NCI-H510A treated with DMSO at 0.1 percent for 48 hours (cell line): ENCODE measurements around the gene PEX5L.

Experiments used
- DNase-seq: peaks from one replicate; lab custom pipeline; 2025; lab: John Stamatoyannopoulos, UW

PEX5L gene

GRCh38 chr3:179887295-179887943, 149.3 kb downstream of the PEX5L start:
- no peak for DNase-seq

GRCh38 chr3:179885950-179886349, 150.8 kb downstream of the PEX5L start:
- no peak for DNase-seq

GRCh38 chr3:179884136-179884535, 152.6 kb downstream of the PEX5L start:
- DNase-seq: no peak

- no peak for DNase-seq
Measured at GRCh38 chr3:179882292-179882691, 154.4 kb downstream of the PEX5L start.

- no peak for DNase-seq
Measured at GRCh38 chr3:179881791-179882190, 154.9 kb downstream of the PEX5L start.

DNA sequence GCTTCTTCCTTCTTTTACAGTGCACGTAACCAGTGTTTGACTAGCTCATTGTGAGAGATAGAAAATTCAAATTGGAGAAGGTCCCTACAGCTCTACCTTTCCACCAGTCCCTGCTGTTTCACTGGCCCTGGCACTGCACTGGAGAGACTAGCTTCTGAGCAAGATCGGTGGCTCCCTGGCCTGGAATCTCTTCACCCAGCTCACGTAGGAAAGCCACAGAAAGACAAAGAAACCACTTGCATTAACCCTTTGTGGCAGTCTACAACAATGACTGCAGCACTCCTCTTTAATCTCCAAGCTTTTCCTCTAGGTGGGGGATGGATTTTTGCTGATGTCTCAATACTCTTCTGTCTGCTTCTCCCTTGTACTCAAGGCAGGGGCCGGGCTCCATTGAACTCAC, 155.9 kb downstream of the PEX5L start:
- DNase-seq: no peak

- no peak for DNase-seq
Measured at GRCh38 chr3:179876440-179876839, 160.3 kb downstream of the PEX5L start.

DNA sequence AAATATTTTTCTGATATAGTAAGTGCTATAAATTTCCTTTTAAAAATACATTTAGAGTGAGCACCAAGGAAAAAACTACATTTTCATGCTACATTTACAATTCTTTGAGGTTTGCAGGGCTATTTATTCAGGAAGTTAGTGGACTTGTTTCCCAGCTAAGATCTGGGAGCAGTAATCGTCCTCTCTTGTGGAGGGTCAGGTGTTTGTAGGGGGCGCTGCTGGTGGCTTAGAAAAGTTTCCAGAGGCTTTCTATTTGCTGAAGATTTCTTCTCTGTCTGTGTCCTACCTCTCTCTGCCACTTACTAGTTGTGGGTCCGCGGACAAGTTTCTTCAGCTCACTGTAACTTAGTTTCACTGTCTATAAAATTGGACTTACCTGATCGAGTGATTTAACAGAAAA, 163.9 kb downstream of the PEX5L start:
- DNase-seq: no peak

GRCh38 chr3:179871782-179872181, 165.0 kb downstream of the PEX5L start:
- DNase-seq: no peak

DNA sequence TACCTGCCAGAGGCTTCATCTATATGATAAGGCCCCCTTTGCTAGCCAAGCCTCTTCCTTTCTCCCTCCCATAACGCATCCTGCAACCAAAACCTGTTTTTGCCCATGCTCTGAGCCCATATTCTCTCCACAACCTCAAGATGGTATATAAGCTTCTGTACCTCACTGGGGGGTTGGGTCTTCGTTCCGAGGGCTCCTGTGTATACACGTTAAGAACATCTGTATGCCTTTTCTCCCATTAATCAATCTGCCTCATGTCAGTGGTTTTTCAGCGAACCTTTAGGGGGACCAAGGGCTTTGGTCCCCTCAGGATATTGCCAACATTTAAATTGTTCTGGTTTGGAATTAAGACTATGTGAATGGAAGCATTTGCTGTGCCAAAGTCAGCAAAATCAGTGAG, 168.0 kb downstream of the PEX5L start:
- no peak for DNase-seq

DNA sequence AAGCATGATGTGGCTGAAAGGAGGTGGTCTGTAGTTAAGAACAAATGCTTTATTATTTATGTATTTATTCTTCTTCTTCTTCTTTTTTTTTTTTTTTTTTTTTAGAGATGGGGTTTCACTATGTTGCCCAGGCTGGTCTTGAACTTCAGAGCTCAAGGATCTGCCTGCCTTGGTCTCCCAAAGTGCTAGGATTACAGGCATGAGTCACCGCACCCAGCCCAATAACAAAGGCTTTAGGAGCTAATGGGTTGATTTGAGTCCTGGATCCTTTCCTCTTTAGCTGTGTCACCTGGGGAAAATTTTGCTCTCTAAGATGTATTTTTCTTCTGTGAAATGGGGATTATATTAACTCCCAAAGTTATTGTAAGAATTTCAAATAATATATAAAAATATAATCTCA, 168.8 kb downstream of the PEX5L start:
- DNase-seq: no peak

GRCh38 chr3:179865861-179866505, 170.8 kb downstream of the PEX5L start:
- no peak for DNase-seq

DNA sequence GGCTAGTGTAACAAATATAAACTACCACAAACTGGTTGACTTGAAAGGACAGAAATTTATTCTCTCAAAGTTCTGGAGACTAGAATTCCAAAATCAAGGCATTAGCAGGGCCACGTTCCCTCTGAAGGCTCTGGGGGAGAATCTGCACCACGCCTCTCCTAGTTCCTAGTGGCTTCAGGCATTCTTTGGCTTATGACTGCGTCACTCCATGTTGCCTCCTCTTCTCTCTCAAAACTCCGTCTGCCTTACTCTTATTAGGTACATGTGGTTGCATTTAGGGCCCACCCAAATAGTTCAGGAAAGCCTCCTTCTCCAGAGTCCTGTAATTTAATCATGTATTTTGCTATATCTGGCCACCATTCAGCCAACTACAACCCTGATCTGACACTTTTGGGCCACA, 174.8 kb downstream of the PEX5L start:
- no peak for DNase-seq

DNA sequence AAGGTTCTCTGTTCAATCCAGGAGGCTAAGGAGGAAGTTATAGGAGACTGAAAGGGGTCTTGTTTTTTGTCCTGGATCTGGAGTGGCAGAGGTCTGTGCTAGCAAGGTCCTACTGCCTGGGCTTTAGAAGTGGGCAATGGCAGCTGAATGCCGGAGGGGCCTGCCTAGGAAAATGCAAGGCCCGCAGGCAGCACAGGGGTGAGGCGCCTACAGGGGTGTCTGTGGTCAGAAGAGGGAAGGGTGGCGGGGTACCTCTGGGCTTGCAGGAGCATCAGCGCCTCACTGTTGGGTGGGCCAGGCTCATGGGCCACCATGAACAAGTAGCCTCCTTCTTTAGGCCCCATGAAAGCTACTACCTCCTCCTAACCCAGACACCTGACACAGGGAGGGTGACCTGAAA, 175.4 kb downstream of the PEX5L start:
- DNase-seq: no peak

DNA sequence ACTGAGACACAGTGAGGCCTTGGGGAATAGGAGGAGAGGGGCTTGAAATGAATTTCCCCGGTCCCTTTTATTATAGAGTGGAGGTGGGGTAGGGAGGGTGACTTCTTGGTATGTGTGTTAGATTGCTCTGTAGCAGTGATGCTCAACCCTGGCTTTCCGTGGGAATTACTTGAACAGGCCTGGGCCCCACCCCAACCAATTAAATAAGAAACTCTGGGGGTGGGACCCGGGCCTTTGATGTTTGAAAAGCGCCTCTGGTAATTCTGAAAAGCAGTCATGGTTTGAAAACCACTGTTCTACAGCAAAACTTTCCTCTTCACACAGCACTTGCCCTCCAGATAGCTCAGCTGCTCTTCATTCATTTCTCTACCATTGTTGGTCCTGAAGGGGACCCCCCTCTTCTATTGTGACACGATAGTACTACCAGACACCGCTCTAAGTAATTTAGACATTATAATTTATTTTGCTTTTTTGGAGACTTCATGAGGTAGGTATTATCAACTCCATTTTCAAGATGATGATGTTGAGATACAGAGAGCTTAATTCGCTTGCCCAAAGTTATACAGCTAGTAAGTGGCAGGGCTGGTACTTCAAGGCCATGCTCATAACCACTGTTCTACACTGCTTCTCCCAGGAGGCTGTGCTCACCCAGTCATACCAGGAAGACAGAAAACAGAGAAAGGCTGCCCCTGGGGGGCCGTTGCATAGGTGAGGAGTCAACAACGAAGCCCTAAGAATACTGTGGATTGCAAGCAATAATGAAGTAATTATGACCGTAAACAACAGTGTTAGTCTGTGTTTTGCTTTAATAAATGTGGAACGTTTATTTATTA, 176.2 kb downstream of the PEX5L start:
- DNase-seq: no peak

DNA sequence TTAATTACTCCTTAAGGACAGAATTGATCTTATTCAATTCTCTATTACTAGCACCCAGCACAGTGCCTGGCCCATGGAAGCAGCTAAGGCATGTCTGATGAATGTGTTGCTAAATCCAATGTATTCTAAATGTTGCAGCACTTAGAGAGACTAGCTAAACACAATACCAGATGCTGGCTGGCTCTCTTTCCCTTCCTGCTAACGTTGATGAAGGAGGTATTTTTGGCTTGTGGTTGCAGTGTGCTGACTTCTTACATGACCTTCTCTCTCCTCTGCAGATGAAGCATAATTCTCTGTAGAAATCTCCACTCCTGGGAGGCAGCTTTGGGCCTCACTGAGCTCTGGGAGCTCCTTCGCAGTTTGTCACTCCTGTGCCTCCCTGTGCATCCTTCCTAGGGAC, 183.6 kb downstream of the PEX5L start:
- no peak for DNase-seq

- DNase-seq: no peak
Measured at GRCh38 chr3:179852142-179852905, 184.4 kb downstream of the PEX5L start.

- no peak for DNase-seq
Measured at GRCh38 chr3:179848711-179849110, 188.0 kb downstream of the PEX5L start.

- DNase-seq: no peak
Measured at GRCh38 chr3:179842061-179842460, 194.7 kb downstream of the PEX5L start.

GRCh38 chr3:179840985-179841384, 195.8 kb downstream of the PEX5L start:
- no peak for DNase-seq

GRCh38 chr3:179837374-179837773, 199.4 kb downstream of the PEX5L start:
- no peak for DNase-seq

DNA sequence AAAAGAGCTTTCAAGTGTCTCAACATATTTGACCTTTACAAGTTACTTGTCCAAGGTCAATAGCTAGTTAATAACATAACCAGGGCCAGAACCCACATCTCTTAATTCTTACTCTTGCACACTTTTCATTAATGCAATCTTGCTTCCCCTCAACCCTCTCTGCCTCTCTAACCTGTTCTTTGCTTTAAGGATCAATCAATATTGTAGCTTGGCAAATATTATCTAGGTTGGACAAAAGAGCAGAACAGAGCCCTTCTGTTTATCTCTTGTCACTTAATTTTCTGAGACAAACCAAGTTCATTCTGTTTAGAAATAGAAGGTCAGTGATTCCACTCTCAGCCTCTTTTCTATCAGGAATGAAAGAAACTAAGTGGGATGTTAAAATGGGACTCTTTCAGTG, 203.4 kb downstream of the PEX5L start:
- DNase-seq: no peak
